Measurements from ENCODE around the gene HSPA8.
"Not testable (repeated sequence)": the region's sequence is repeated elsewhere in the genome, so short reads cannot be mapped to it uniquely, and the experiment has no call there.

Gene HSPA8

GRCh38 chr11:123065621-123066020 lies 3.7 kb upstream of the HSPA8 start:
- Mint-ChIP-seq H3K27ac (peak overlapping the region; percentile 85 to 100 (median 93)), H3K4me1 (peaks cover 50% of the 10 kb centered on the region), H3K9me3 (no peaks in the 10 kb centered on the region), H3K27me3 (ENCODE audit: low read depth) (no peaks in the 10 kb centered on the region), H3K36me3 (ENCODE audit: low read depth) (peaks cover 29% of the 10 kb centered on the region), H3K4me3 (peak overlapping the region; percentile 39 to 81 (median 80))
- TF ChIP-seq CTCF (IDR thresholded peaks at IDR 0.05; ENCODE audit: unreplicated experiment in 3 of 3): no peak

GRCh38 chr11:123063826-123064657 lies 2.1 kb upstream of the HSPA8 start:
- H3K27ac Mint-ChIP-seq: peak overlapping the region; percentile 100
- H3K9me3 Mint-ChIP-seq: no peaks in the 10 kb centered on the region
- TF ChIP-seq CTCF (IDR thresholded peaks at IDR 0.05; ENCODE audit: unreplicated experiment in 3 of 3): no peak
- peaks cover 38% of the 10 kb centered on the region for H3K36me3 Mint-ChIP-seq (ENCODE audit: low read depth)
- peak overlapping the region; percentile 98 to 99 (median 99) for H3K4me3 Mint-ChIP-seq
- peaks cover 54% of the 10 kb centered on the region for H3K4me1 Mint-ChIP-seq
- H3K27me3 Mint-ChIP-seq (ENCODE audit: low read depth): no peaks in the 10 kb centered on the region

GRCh38 chr11:123062892-123063825 lies 1.2 kb upstream of the HSPA8 start:
- H3K36me3 Mint-ChIP-seq (ENCODE audit: low read depth): peaks cover 42% of the 10 kb centered on the region
- peak overlapping the region; percentile 98 to 99 (median 99) for H3K4me3 Mint-ChIP-seq
- H3K9me3 Mint-ChIP-seq: no peaks in the 10 kb centered on the region
- H3K27me3 Mint-ChIP-seq (ENCODE audit: low read depth): no peaks in the 10 kb centered on the region
- peaks cover 57% of the 10 kb centered on the region for H3K4me1 Mint-ChIP-seq
- peak overlapping the region; percentile 100 for H3K27ac Mint-ChIP-seq
- TF ChIP-seq CTCF (IDR thresholded peaks at IDR 0.05; ENCODE audit: unreplicated experiment in 3 of 3): no peak

GRCh38 chr11:123062158-123062891 lies 389 bp upstream of the HSPA8 start:
- Mint-ChIP-seq H3K27ac (peak overlapping the region; percentile 100), H3K4me3 (peak overlapping the region; percentile 98 to 99 (median 99)), H3K4me1 (peaks cover 66% of the 10 kb centered on the region), H3K9me3 (no peaks in the 10 kb centered on the region), H3K27me3 (ENCODE audit: low read depth) (no peaks in the 10 kb centered on the region), H3K36me3 (ENCODE audit: low read depth) (peaks cover 50% of the 10 kb centered on the region)
- no peak for TF ChIP-seq CTCF (IDR thresholded peaks at IDR 0.05; ENCODE audit: unreplicated experiment in 3 of 3)

- no peaks in the 10 kb centered on the region for H3K27me3 Mint-ChIP-seq (ENCODE audit: low read depth)
- H3K4me3 Mint-ChIP-seq: peak overlapping the region; percentile 98 to 99 (median 99)
- H3K4me1 Mint-ChIP-seq: peaks cover 66% of the 10 kb centered on the region
- TF ChIP-seq CTCF (IDR thresholded peaks at IDR 0.05; ENCODE audit: unreplicated experiment in 3 of 3): no peak
- no peaks in the 10 kb centered on the region for H3K9me3 Mint-ChIP-seq
- peaks cover 63% of the 10 kb centered on the region for H3K36me3 Mint-ChIP-seq (ENCODE audit: low read depth)
- H3K27ac Mint-ChIP-seq: peak overlapping the region; percentile 64 to 100 (median 100)
Measured at GRCh38 chr11:123060277-123061000, 1.5 kb downstream of the HSPA8 start.

GRCh38 chr11:123059041-123059920 lies 2.7 kb downstream of the HSPA8 start:
- H3K27ac Mint-ChIP-seq: peak overlapping the region; percentile 43 to 78 (median 50)
- H3K9me3 Mint-ChIP-seq; H3K27me3 Mint-ChIP-seq (ENCODE audit: low read depth): not testable (repeated sequence)
- peak overlapping the region; percentile 98 to 99 (median 99) for H3K4me3 Mint-ChIP-seq
- peaks cover 67% of the 10 kb centered on the region for H3K36me3 Mint-ChIP-seq (ENCODE audit: low read depth)
- H3K4me1 Mint-ChIP-seq: peaks cover 63% of the 10 kb centered on the region

All from nephron (organoid).